Measurements from ENCODE around the gene MYDGF.
"Not testable (repeated sequence)": the region's sequence is repeated elsewhere in the genome, so short reads cannot be mapped to it uniquely, and the experiment has no call there.

The MYDGF gene

GRCh38 chr19:4699826-4700692, 29.9 kb upstream of the MYDGF start:
- DNase-seq, result no peak

DNA sequence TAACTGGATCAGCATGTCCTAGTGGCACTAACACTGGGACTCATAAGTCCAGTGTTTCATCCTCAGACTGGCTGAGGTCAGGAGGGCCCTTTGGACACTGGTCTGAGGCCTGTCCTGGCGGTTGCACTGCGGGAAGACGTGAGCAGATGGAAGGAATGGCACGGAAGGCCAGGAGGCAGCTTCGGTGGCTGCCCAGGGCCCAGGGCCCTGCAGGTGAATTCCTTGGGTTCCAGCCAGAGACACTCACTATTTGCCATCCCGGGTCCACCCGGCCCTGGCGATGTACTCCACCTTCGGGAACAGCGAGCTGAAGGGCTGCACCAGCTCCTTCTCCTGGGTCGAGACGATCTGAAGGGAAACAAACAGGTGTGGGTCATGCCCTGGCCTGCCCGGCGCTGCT, 27.2 kb upstream of the MYDGF start:
- no peak for DNase-seq

DNA sequence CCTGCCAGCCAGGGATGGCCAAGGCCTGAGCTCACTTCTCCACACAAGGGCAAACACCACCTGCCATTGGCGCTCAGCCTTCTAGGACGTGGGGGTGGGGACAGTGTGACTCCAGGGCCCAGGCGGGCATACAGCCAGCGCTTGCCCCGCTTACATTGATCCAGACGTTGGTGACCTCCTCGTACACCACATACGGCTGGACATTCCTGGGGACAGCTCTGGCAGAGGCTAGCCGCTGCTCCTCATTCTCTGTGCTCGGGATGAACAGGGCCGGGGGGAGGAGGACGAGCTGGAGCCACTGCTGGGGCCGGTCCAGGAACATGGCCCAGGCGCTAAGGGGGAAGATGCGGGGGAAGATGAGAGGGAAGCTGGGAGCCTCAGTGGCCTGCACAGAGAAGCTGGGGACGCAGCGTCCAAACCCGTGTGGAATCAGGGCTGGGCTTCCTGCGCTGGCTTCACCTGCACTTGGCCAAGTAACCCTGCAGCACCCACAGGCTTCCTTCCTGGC, 25.1 kb upstream of the MYDGF start:
- DNase-seq, result no peak

- DNase-seq, result no peak
Measured at GRCh38 chr19:4694211-4694987, 24.3 kb upstream of the MYDGF start.

GRCh38 chr19:4693471-4694121, 23.5 kb upstream of the MYDGF start:
- no peak for DNase-seq

DNA sequence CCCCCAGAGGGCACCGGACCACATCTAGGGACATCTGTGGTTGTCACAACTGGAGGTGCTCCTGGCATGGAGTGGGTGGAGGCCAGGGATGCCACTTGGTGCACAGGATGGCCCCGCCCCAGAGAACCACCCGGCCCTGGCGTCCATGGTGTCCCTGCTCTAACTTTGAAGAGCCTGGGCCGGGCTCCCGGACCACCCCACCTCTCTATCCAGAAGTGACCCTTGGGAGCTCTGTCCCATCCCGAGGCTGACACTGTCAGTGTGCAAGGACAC, 22.9 kb upstream of the MYDGF start:
- DNase-seq, result no peak

DNA sequence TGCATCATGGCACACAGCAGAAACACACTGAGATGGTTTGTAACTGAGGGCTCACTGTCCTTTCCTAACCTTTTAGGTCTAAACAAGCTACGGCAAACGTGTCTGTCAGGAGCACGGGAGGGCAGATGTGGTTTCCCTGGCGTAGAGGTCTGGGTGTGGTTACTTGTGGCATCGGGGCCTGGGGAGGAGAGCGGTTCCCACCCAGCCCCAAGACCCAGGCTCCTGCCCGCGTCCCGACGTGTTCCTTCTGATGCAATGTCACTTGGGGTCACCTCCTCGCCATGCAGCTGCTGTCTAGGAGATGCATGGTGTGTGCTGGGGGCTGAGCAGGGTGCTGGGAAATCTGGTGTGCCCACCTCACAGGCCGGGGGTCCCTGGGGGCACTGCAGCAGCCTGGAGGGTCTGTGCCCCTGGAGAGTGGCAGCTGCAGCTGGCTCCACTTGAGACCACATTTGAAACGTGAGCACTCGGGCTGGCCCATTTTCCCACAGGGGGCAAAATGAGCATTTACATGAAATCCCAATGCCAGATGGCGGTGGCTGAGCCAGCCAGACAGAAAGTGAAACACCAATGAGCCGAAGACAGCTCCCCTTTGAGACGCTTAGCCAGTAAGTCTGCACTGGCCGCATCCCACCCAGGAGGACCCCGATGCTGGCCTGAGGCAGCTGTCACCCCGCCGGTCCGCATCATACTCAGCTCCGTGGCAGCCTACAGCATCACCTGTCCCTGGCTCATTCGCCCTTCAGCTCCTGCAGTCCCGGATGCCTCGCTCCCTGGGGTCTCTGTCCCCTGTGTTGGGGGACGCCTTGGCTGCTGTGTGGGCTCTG, 22.3 kb upstream of the MYDGF start:
- DNase-seq, result no peak

DNA sequence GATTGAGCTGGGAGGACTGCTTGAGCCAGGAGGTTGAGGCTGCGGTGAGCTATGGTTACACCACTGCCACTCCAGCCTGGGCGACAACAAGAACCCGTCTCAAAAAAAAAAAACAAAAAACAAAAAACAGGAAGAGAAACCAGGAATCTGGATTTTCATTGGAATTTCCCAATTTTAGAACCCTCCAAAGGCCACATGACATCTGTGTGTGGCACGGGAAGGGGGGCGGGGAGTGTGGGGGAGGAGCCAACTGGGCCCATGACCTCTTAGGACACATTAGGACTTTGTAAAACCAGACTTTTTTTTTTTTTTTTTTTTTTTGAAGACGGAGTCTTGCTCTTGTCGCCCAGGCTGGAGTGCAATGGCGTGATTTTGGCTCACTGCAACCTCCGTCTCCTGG, 21.2 kb upstream of the MYDGF start:
- DNase-seq, result no peak

DNA sequence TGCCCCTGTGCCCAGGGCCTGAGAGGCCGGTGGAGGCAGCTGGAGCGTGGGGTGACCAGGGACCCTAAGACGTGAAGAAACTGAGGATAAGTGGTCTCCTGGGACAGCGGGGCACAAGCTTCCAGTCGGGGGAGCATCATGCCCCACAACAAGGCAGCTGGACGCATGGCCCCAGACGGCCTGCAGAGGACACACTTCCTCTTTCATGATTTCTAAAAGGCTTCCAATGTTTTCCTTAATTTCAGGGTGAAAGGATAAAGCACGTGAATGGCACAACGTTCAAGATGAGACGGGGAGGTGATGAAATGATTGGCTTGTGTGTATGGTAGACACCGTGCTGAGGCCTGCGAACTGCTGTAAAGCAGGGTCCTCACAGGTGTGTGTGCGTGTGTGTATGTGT, 20.2 kb upstream of the MYDGF start:
- no peak for DNase-seq

DNA sequence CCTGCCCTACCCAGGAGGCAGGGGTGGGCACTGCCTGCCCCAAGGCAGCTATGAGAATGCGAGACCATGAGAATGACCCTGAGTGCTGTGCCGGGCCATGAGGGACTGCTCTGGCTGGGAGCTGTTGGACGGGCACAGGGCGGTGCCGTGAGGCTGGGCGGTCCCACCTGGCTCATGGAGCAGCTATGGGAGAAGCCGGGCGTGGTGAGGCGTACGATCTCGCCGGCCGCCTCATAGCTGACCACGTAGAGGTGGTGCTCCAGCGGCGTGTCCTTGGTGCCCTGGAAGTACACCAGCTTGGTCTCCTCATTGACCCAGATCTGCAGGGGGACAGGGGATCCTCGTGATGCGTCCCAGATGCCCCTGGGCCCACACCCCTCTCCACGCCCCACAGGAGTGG, 19.3 kb upstream of the MYDGF start:
- DNase-seq, result no peak

- no peak for DNase-seq
Measured at GRCh38 chr19:4688587-4688986, 18.4 kb upstream of the MYDGF start.

- DNase-seq, result no peak
Measured at GRCh38 chr19:4687396-4687795, 17.3 kb upstream of the MYDGF start.

GRCh38 chr19:4686700-4687099, 16.6 kb upstream of the MYDGF start:
- DNase-seq, result no peak

- no peak for DNase-seq
Measured at GRCh38 chr19:4684312-4685095, 14.4 kb upstream of the MYDGF start.

DNA sequence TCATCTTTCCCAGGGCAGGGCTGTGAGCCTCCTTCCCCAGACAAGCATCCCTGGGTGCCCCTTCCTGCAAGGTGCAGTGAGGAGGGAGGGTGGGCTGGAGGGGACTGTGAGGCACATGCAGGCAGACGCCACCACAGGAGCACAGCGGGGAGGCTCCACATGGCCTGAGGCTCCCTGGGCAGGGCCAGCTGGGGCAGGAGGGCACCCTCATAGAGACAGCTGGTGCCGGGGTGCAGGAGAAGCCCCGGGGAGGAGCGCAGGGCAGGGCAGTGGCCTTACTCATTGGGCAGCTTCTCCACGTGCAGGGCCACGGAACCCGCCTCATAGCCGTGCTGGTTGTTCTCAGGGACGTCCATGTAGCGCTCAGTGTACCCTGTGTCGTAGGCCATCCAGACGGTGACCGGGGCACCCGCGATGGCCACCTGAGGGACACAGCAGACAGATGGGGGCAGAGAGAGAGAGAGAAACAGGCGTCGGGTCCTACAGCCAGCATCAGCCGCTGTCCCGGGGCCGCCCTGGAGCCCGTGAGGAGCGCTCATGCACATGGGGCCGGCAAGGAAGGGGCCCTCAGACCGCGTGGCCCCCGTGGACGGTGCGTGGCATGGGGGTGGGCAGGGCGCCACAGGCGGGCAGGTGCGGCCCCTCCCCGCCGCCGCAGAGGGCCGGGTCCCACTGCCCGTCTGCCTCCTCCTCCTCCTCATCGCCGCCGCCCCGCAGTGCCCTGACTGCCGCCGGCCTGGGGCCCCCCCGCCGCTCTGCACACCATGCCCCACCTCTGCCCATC, 12.5 kb upstream of the MYDGF start:
- DNase-seq, result no peak

DNA sequence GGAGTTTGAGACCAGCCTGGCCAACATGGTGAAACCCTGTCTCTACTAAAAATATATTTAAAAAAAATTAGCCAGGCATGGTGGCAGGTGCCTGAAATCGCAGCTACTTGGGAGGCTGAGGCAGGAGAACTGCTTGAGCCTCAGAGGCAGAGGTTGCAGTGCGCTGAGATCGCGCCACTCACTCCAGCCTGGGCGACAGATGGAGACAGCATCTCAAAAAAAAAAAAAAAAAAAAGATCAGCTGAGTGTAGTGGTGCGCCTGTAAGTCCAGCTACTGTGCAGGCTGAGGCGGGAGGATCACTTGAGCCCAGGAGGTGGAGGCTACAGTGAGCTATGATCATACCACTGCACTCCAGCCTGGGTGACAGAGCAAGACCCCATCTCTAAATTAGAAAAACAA, 9.9 kb upstream of the MYDGF start:
- DNase-seq, result not testable (repeated sequence)

DNA sequence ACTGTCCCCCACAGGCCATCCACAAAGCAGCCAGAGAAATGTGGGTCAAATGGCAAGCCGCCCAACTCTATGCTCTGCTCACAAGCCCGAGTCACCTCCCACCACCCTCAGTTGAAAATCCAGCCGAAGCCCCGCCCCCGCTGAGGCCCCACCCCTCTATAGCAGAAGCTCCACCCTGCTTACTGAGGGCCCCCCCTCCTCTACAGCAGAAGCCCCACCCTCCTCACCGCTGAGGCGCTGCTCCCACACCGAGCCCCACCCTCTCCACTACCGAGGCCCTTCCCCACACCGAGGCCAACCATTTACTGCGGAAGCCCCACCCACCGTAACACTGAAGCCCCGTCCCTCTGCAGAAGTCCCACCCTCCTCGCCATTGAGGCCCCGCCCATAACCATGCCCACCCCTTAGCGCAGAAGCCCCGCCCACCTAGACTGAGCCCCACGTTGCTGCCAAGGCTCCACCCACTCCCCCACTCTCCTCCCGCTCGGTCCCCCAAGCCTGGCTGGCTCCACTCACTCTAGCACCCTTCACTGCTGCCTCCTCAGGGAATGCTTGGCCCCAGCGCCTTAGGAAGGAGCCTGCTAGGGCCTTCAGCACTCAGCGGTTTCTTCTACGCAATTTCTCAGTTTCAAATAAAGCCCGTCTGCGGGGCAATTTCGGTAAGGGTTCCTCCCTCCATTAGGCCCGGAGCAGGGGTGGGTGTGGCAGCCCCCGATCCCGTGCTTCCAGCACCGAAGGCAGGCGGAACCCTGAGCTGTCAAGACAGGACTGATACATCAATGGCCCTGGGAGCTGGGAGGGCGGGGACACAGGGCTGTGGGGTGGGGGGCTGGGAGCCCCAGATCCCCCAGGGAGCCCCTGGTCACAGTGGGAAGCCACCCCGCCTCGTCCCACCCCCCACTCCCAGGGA, 9.0 kb upstream of the MYDGF start:
- DNase-seq, result no peak

GRCh38 chr19:4676955-4677731, 7.0 kb upstream of the MYDGF start:
- no peak for DNase-seq

GRCh38 chr19:4675346-4675745, 5.2 kb upstream of the MYDGF start:
- no peak for DNase-seq

Measured in activated CD4-positive, alpha-beta T cell treated with anti-CD3 and anti-CD28 coated beads for 1 hour (primary cell).